Gastroesophageal sphincter (tissue), 4 donors: ENCODE data around the gene NANS. TPM values are rescaled to one million over a fixed set of nuclear protein-coding genes. Genes with fewer than 3 reads are reported as not detected.
A peak's percentile ranks its signal among the peaks of the same experiment; 100 is the strongest.
"Not testable (repeated sequence)": the region's sequence is repeated elsewhere in the genome, so short reads cannot be mapped to it uniquely, and the experiment has no call there.

Experiments
- ATAC-seq: fragments of 150-250 bp; one replicate; pipeline ENCODE4 v1.9.1; 2016; ENCODE audit warnings: mild to moderate bottlenecking, moderate library complexity
- H3K27ac ChIP-seq, 4 donors: fragments of 200-600 bp; sonication (generic) in 3 of 4; 1 replicate in 3 of 4; 2 replicates in 1 of 4; pipeline ENCODE4 v1.5.1; 2016 to 2019
- H3K27me3 ChIP-seq: fragments of 200-600 bp; sonication (generic); one replicate; pipeline ENCODE4 v1.5.1; 2019
- H3K36me3 ChIP-seq, 2 donors: fragments of 200-600 bp; sonication (generic); one replicate each; pipeline ENCODE4 v1.5.1; 2019; ENCODE audit warnings: control low read depth in 1 of 2
- H3K4me1 ChIP-seq, 3 donors: fragments of 200-600 bp; sonication (generic); 1 replicate in 2 of 3; 2 replicates in 1 of 3; pipeline ENCODE4 v1.5.1; 2016 to 2019; ENCODE audit warnings: control low read depth in 2 of 3
- H3K4me3 ChIP-seq, 2 donors: fragments of 200-600 bp; sonication (generic); one replicate each; pipeline ENCODE4 v1.5.1; 2019; ENCODE audit warnings: mild to moderate bottlenecking in 1 of 2, moderate library complexity in 1 of 2
- H3K9me3 ChIP-seq, 3 donors: fragments of 200-600 bp; sonication (generic); one replicate each; pipeline ENCODE4 v1.5.1; 2017 to 2019; ENCODE audit warnings: control low read depth in 2 of 3
- CTCF ChIP-seq, 4 experiments: fragments of 200-600 bp in 2 of 4; fragments of 450-650 bp in 2 of 4; sonication (generic) in 1 of 4; IDR thresholded peaks; one replicate each; pipeline ENCODE4 v1.5.1; 2017 to 2019; ENCODE audit warnings: antibody characterized with exemption in 4 of 4, mild to moderate bottlenecking in 2 of 4, moderate library complexity in 2 of 4
- EP300 ChIP-seq: sonication (generic); formaldehyde crosslinking; IDR thresholded peaks from one replicate; pipeline ENCODE4 v1.6.1; 2017; ENCODE audit warnings: antibody characterized with exemption, mild to moderate bottlenecking
- POLR2A ChIP-seq, 2 donors: fragments of 450-650 bp; IDR thresholded peaks; one replicate each; pipeline ENCODE4 v1.6.1; 2017; ENCODE audit warnings: antibody characterized with exemption in 2 of 2, mild to moderate bottlenecking in 2 of 2, moderate library complexity in 1 of 2
- POLR2AphosphoS5 ChIP-seq: sonication (generic); formaldehyde crosslinking; IDR thresholded peaks from one replicate; pipeline ENCODE4 v1.6.1; 2017; ENCODE audit warnings: antibody characterized with exemption
- WGBS, 2 donors: methylation state at CpG; one replicate each; pipeline ENCODE4 v1.1.5; 2018; ENCODE audit warnings: low coverage in 1 of 2; 5-methylcytosine and 5-hydroxymethylcytosine counted together
- total RNA-seq, 4 donors: library from RNA; depleted of rRNA; stranded (reverse); fragments of >200 nt; gene quantifications; one replicate each; pipeline ENCODE4 v1.1.0, GENCODE V29; 2016

Gene NANS
- total RNA-seq, 4 donors from 2014 or later, result 21.5 to 58.3 (median 40.0) TPM

DNA sequence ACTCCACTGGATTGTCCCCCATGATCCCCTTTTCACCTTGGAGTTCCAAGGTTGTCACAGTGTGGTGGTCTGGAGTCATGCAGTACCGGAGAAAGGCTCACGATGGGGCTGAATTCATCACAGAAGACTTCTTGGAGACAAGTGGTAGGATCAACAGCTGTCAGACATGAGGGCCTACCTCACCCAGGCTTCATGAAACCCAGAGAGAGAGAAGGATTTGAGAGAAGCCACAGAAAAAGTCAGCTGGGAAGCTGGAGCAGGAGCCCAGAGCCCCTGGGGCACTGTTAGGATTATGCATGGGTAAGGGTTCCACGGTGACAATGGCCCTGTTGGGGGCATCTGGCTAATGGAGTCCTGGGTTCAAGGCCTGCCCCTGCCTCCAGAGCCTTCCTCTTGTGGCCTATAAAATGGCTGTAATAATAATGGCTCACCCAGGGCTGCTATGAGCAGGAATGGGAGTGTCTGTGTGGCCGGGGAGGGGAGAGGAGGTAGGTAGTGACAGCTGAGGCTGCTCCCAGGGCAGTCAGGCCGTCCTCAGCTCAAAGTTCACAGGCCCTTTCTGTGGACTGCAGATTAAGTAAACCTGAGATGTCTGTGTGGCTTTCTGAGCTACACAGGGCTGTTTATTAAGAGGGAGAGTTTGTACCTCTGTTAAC lies 61.6 kb downstream of the NANS start:
- no peak for ATAC-seq
- Histone ChIP-seq H3K4me3 (peak overlapping the region in 1 of 2 donors; percentile 75), H3K9me3 (no peaks in the 10 kb centered on the region), H3K36me3 (no peaks in the 10 kb centered on the region), H3K27ac (peak overlapping the region in 3 of 4 donors; percentile 56 to 76 (median 67)), H3K27me3 (no peaks in the 10 kb centered on the region), H3K4me1 (peaks cover 0 to 17% (median 0%) of the 10 kb centered on the region in 3 donors)
- WGBS, 2 donors, result 80 to 95% methylated on average over 2 to 3 of the region's 5 CpGs
- TF ChIP-seq POLR2AphosphoS5 (no peak), CTCF (IDR thresholded peaks at IDR 0.05) (no peak), EP300 (no peak), POLR2A (IDR thresholded peaks at IDR 0.05) (no peak)

- 4 to 27% methylated on average over 3 to 14 of the region's 71 CpGs for WGBS, 2 donors
- peak within 1 kb of the TSS; percentile 59 to 75 for H3K4me3 ChIP-seq
- peaks cover 0 to 17% (median 0%) of the 10 kb centered on the region in 3 donors for H3K4me1 ChIP-seq
- no peaks in the 10 kb centered on the region for H3K9me3 ChIP-seq
- H3K27me3 ChIP-seq, result no peaks in the 10 kb centered on the region
- peak within 1 kb of the TSS in 3 of 4 donors; percentile 56 to 76 (median 67) for H3K27ac ChIP-seq
- TF ChIP-seq CTCF (IDR thresholded peaks at IDR 0.05) (peak in 1 of 4 experiments; percentile 26), POLR2AphosphoS5 (no peak), POLR2A (IDR thresholded peaks at IDR 0.05) (peak in 1 of 2 donors; percentile 21)
- H3K36me3 ChIP-seq, result no peaks in the 10 kb centered on the region
- ATAC-seq, result peak; percentile 70
Observed at GRCh38 chr9:98118640-98119601, 62.4 kb downstream of the NANS start, which contains the start of gene TRIM14. Gene TRIM14, minus strand, starts transcription at chr9:98119222. Its CDS starts 34 bp downstream, at chr9:98119188.

DNA sequence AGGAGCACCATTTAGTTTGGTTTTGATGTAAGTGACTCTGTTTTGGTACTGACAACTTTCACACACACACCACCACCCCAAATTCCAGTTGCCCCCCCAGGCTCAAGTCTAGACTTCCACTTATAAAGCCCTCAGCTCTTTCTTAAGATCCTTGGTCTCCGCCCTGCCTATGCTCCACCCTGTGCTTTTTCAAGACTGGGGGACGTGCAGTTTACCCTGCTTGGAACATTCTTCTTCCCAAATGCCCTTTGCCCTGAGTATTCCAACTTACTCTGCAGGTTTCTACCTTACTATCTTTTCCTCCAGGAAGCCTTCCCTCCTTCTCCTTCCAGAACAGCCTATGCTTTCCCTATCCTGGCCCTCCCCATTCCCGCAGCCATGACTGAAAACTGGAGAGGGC lies 63.9 kb downstream of the NANS start:
- WGBS, 2 donors, result 63 to 81% methylated on average over 2 to 3 of the region's 3 CpGs
- ATAC-seq, result no peak

GRCh38 chr9:98121058-98121457 lies 64.5 kb downstream of the NANS start:
- Histone ChIP-seq H3K36me3 (no peaks in the 10 kb centered on the region), H3K27ac (peak overlapping the region in 1 of 4 donors; percentile 42), H3K4me3 (no peak overlapping the region), H3K9me3 (no peaks in the 10 kb centered on the region), H3K4me1 (peaks cover 0 to 17% (median 0%) of the 10 kb centered on the region in 3 donors), H3K27me3 (no peaks in the 10 kb centered on the region)
- no peak for ATAC-seq
- WGBS, 2 donors, result 22 to 26% methylated on average over 3 of the region's 3 CpGs
- TF ChIP-seq CTCF (IDR thresholded peaks at IDR 0.05) (no peak), EP300 (no peak), POLR2AphosphoS5 (no peak), POLR2A (IDR thresholded peaks at IDR 0.05) (no peak)

More for the DNA sequence above, 63.9 kb downstream of the NANS start:
- Histone ChIP-seq H3K27me3 (no peaks in the 10 kb centered on the region), H3K36me3 (no peaks in the 10 kb centered on the region), H3K9me3 (no peaks in the 10 kb centered on the region), H3K4me3 (no peak overlapping the region), H3K27ac (peak overlapping the region in 3 of 4 donors; percentile 7 to 42 (median 36)), H3K4me1 (peaks cover 0 to 17% (median 0%) of the 10 kb centered on the region in 3 donors)
- TF ChIP-seq EP300, result no peak
- no peak for TF ChIP-seq CTCF (IDR thresholded peaks at IDR 0.05)
- no peak for TF ChIP-seq POLR2A (IDR thresholded peaks at IDR 0.05)
- no peak for TF ChIP-seq POLR2AphosphoS5

DNA sequence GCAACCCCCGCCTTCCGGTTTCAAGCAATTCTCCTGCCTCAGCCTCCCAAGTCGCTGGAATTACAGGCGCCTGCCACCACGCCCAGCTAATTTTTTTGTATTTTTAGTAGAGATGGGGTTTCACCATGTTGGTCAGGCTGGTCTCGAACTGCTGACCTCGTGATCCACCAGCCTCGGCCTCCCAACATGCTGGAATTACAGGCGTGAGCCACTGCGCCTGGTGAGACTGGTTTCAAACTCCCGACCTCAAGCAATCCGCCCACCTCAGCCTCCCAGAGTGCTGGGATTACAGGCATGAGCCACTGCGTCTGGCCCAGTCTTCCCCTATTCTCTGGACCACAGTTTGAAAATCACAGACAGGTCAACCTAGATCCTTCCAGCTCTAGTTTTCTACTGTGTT lies 67.6 kb downstream of the NANS start:
- H3K9me3 ChIP-seq, ATAC-seq, H3K4me1 ChIP-seq, H3K27ac ChIP-seq, H3K36me3 ChIP-seq, H3K4me3 ChIP-seq, H3K27me3 ChIP-seq: not testable (repeated sequence)
- 95% methylated on average over 4 of the region's 13 CpGs; no CpG with 5 or more reads in 1 of the 2 donors for WGBS, 2 donors
